GM06990 (cell line): ENCODE results near the gene HES4.

Source experiments
- DNase-seq: peaks from one replicate; pipeline ENCODE4 v3.0.0-alpha.2; 2011; ENCODE audit not compliant: insufficient read length; ENCODE audit errors: extremely low read depth
- H3K27me3 ChIP-seq: replicated peaks from 2 replicates; pipeline ENCODE4 v1.6.0; 2011; ENCODE audit warnings: low read length; ENCODE audit not compliant: control insufficient read depth, insufficient read depth
- H3K36me3 ChIP-seq: 2 replicates; pipeline ENCODE4 v1.5.1; 2011; ENCODE audit warnings: low read length; ENCODE audit not compliant: control insufficient read depth, insufficient read depth
- H3K4me3 ChIP-seq: replicated peaks from 2 replicates; pipeline ENCODE4 v1.5.1; 2011; ENCODE audit warnings: low read depth, mild to moderate bottlenecking, control low read depth, low read length
- CTCF ChIP-seq: IDR thresholded peaks from 2 replicates; pipeline ENCODE4 v1.5.1; 2011; ENCODE audit warnings: low read length, control low read depth, mild to moderate bottlenecking, inconsistent platforms; ENCODE audit not compliant: insufficient read depth, poor library complexity, severe bottlenecking

Gene HES4

GRCh38 chr1:982765-983436, 17.0 kb downstream of the HES4 start:
- Histone ChIP-seq H3K27me3 (no peaks in the 10 kb centered on the region; the same call in 1 of the 2 replicates), H3K4me3 (no peak overlapping the region), H3K36me3 (no peaks in the 10 kb centered on the region)
- DNase-seq = peak; percentile 4
- no peak for TF ChIP-seq CTCF

GRCh38 chr1:981955-982558, 17.8 kb downstream of the HES4 start, which contains the start of gene PERM1:
PERM1 (minus strand) TSS chr1:982093; CDS start chr1:981029, 1,064 bp downstream.
- no peak for DNase-seq
- Histone ChIP-seq H3K27me3 (no peaks in the 10 kb centered on the region; the same call in 1 of the 2 replicates), H3K4me3 (no peak within 1 kb of the TSS), H3K36me3 (no peaks in the 10 kb centered on the region)
- TF ChIP-seq CTCF = no peak

- DNase-seq = no peak
- H3K27me3 ChIP-seq = no peaks in the 10 kb centered on the region; the same call in 1 of the 2 replicates
- no peak for TF ChIP-seq CTCF
- no peaks in the 10 kb centered on the region for H3K36me3 ChIP-seq
- no peak overlapping the region for H3K4me3 ChIP-seq
Observed at GRCh38 chr1:981491-981954, 18.4 kb downstream of the HES4 start.

- H3K27me3 ChIP-seq = no peaks in the 10 kb centered on the region; the same call in 1 of the 2 replicates
- peak; percentile 6 for DNase-seq
- no peak for TF ChIP-seq CTCF
Observed at GRCh38 chr1:980602-981395, 19.1 kb downstream of the HES4 start.

GRCh38 chr1:980137-980571, 19.7 kb downstream of the HES4 start:
- Histone ChIP-seq H3K27me3 (no peaks in the 10 kb centered on the region; the same call in 1 of the 2 replicates), H3K36me3 (no peaks in the 10 kb centered on the region), H3K4me3 (no peak overlapping the region)
- TF ChIP-seq CTCF = no peak
- no peak for DNase-seq

More at GRCh38 chr1:980602-981395, 19.1 kb downstream of the HES4 start:
- Histone ChIP-seq H3K4me3 (no peak overlapping the region), H3K36me3 (no peaks in the 10 kb centered on the region)
